K562 (cell line): ENCODE results near the gene ALAS2. TPM values are rescaled to one million over a fixed set of nuclear protein-coding genes. Genes with fewer than 3 reads are reported as not detected.

Experiments used
- ATAC-seq: fragments of 200-7000 bp; cut with Tn5 transposase; 3 replicates; pipeline ENCODE4 v1.9.1; 2020; ENCODE audit warnings: moderate library complexity
- BruUV-seq: library from RNA; stranded (reverse); fragments of 400-500 nt; replicated peaks from 2 replicates; lab custom pipeline; 2021; lab: Mats Ljungman, UMichigan
- CTCF ChIA-PET: fragments of 300-600 bp; formaldehyde crosslinking; extraction: SDS; loops from one replicate; lab custom pipeline; 2021; ENCODE audit warnings: low intra/inter-chr PET ratio; lab: Yijun Ruan, JAX
- POLR2A ChIA-PET: fragments of 300-600, 350-650 bp; sonication (Branson Sonifier 250); formaldehyde crosslinking; extraction: SDS; loops from one replicate; lab custom pipeline; 2021; ENCODE audit warnings: antibody characterized with exemption, inconsistent platforms; lab: Yijun Ruan, JAX
- DNase-seq, 4 experiments: peaks; one replicate each; pipeline versions ENCODE4 v3.0.0 to v3.0.0-alpha.2; 2011 to 2018; ENCODE audit warnings: low spot score in 3 of 4, mixed read lengths in 3 of 4; ENCODE audit errors: extremely low read depth in 1 of 4
- FAIRE-seq: peaks from 2 replicates; lab custom pipeline; 2011; peaks lifted over from hg19 to GRCh38; lab: Jason Lieb, UNC
- H2AFZ ChIP-seq: 2 replicates; pipeline ENCODE4 v1.6.0; 2011; ENCODE audit warnings: low read depth, low read length, control low read depth, inconsistent platforms
- H3K27ac ChIP-seq: fragments of 200-600 bp; 3 replicates; pipeline ENCODE4 v1.8.0; 2011; ENCODE audit warnings: low read depth, mild to moderate bottlenecking, control low read depth, inconsistent platforms, low read length, moderate library complexity, mixed read lengths; ENCODE audit errors: extremely low read depth
- H3K27me3 ChIP-seq, 2 experiments: fragments of 300-600 bp in 1 of 2; 2 replicates in 1 of 2; 3 replicates in 1 of 2; pipeline versions ENCODE4 v1.6.0 to v1.8.0; 2011; ENCODE audit warnings: inconsistent platforms in 2 of 2, low read length in 2 of 2, mild to moderate bottlenecking in 1 of 2, mixed read lengths in 1 of 2, moderate library complexity in 1 of 2; ENCODE audit not compliant: control insufficient read depth in 2 of 2, insufficient read depth in 2 of 2
- H3K36me3 ChIP-seq: fragments of 300-600 bp; 3 replicates; pipeline ENCODE4 v1.8.0; 2011; ENCODE audit warnings: mild to moderate bottlenecking, low read length, inconsistent platforms; ENCODE audit not compliant: control insufficient read depth, insufficient read depth
- H3K4me1 ChIP-seq, 2 experiments: fragments of 200-600 bp in 1 of 2; replicated peaks in 1 of 2; 2 replicates in 1 of 2; 3 replicates in 1 of 2; pipeline versions ENCODE4 v1.5.1 to v1.8.0; 2011; ENCODE audit warnings: inconsistent platforms in 2 of 2, low read length in 2 of 2, mild to moderate bottlenecking in 1 of 2, mixed read lengths in 1 of 2, moderate library complexity in 1 of 2; ENCODE audit not compliant: control insufficient read depth in 2 of 2, insufficient read depth in 2 of 2
- H3K4me2 ChIP-seq: 2 replicates; pipeline ENCODE4 v1.6.1; 2011; ENCODE audit warnings: low read length, control low read depth, inconsistent platforms, mixed read lengths; ENCODE audit not compliant: insufficient read depth
- H3K4me3 ChIP-seq: fragments of 200-600 bp; sonication (generic), shearing (Covaris generic); 2 replicates; pipeline ENCODE4 v1.5.1; 2016; ENCODE audit warnings: control low read depth, inconsistent platforms
- H3K79me2 ChIP-seq: fragments of 200-600 bp; 3 replicates; pipeline ENCODE4 v1.8.0; 2011; ENCODE audit warnings: low read length, inconsistent platforms; ENCODE audit not compliant: control insufficient read depth, insufficient read depth
- H3K9ac ChIP-seq, 2 experiments: 2 replicates each; pipeline versions ENCODE4 v1.6.0 to v1.6.1; 2011; ENCODE audit warnings: low read depth in 2 of 2, low read length in 2 of 2, control low read depth in 1 of 2, inconsistent platforms in 1 of 2, mild to moderate bottlenecking in 1 of 2, mixed read lengths in 1 of 2; ENCODE audit not compliant: insufficient read depth in 1 of 2
- H3K9me1 ChIP-seq: one replicate; pipeline ENCODE4 v1.6.0; 2011; ENCODE audit warnings: inconsistent platforms, mild to moderate bottlenecking, low read length, moderate library complexity; ENCODE audit not compliant: control insufficient read depth, insufficient read depth
- H3K9me3 ChIP-seq: replicated peaks from 2 replicates; pipeline ENCODE4 v1.5.1; 2011; ENCODE audit warnings: low read depth, low read length, inconsistent platforms; ENCODE audit not compliant: control insufficient read depth, insufficient read depth
- H4K20me1 ChIP-seq: replicated peaks from 2 replicates; pipeline ENCODE4 v1.6.1; 2011; ENCODE audit warnings: low read length, inconsistent platforms, mixed read lengths; ENCODE audit not compliant: control insufficient read depth, insufficient read depth
- E2F1 ChIP-seq: sonication (generic); formaldehyde crosslinking; IDR thresholded peaks from 2 replicates; pipeline ENCODE4 v1.8.1; 2023; ENCODE audit warnings: mild to moderate bottlenecking, missing genetic modification reagents, moderate library complexity
- HDGF ChIP-seq: fragments of 450-650 bp; IDR thresholded peaks from 2 replicates; pipeline ENCODE4 v1.6.1; 2016
- HINFP ChIP-seq: fragments of 450-650 bp; conservative IDR thresholded peaks from 2 replicates; pipeline ENCODE4 v1.6.1; 2016; ENCODE audit warnings: missing genetic modification characterization, low read depth, mild to moderate bottlenecking, control low read depth, missing compliant biosample characterization
- PHF20 ChIP-seq: fragments of 450-650 bp; IDR thresholded peaks from 2 replicates; pipeline ENCODE4 v1.6.1; 2018; ENCODE audit not compliant: partially characterized antibody
- RBM25 ChIP-seq: fragments of 200-400 bp; formaldehyde crosslinking; IDR thresholded peaks from 2 replicates; pipeline ENCODE4 v1.6.1; 2018; ENCODE audit warnings: low read length, low read depth, moderate library complexity; ENCODE audit not compliant: severe bottlenecking
- SMAD1 ChIP-seq: fragments of 150-350 bp; IDR thresholded peaks from 2 replicates; pipeline ENCODE4 v1.6.1; 2014; ENCODE audit warnings: low read length, low read depth; ENCODE audit not compliant: partially characterized antibody
- SRSF9 ChIP-seq: fragments of 200-400 bp; formaldehyde crosslinking; IDR thresholded peaks from 2 replicates; pipeline ENCODE4 v1.6.1; 2017; ENCODE audit warnings: low read depth, low read length, borderline replicate concordance
- TBP ChIP-seq: optimal IDR thresholded peaks from 2 replicates; pipeline ENCODE3; 2011; ENCODE audit warnings: low read depth, low read length, improper control_type of control experiment
- in situ Hi-C: fragments of 300-500 bp; cut with MboI; formaldehyde crosslinking; loops from 4 replicates; pipeline ENCODE4 v1.15.0; 2018; ENCODE audit warnings: inconsistent platforms, mixed read lengths
- intact Hi-C: fragments of 100-400 bp; cut with micrococcal nuclease; formaldehyde crosslinking; loops from 2 replicates; pipeline ENCODE4 v1.14.2; 2022
- polyA plus RNA-seq, 8 experiments: library from polyadenylated mRNA; depleted of rRNA in 4 of 8; stranded (reverse) in 5 of 8; unstranded in 3 of 8; fragments of >200 nt; fragmentation: Nextera tagmentation in 2 of 8; fragmentation: Illumina TruSeq in 1 of 8; extraction: Ambion mirVana in 2 of 8; extraction: Trizol in 1 of 8; gene quantifications; 2 replicates each; pipeline versions ENCODE4 v1.2.1 to v1.2.3, GENCODE V29; 2011 to 2014; ENCODE audit warnings: inconsistent platforms in 1 of 8, missing spikeins in 1 of 8
- total RNA-seq, 7 experiments: library from RNA; depleted of rRNA in 6 of 7; stranded (reverse); fragments of >200 nt in 6 of 7; fragmentation: Illumina TruSeq in 2 of 7; extraction: Trizol in 2 of 7; gene quantifications; 2 replicates each; pipeline versions ENCODE4 v1.2.1 to v1.2.3, GENCODE V29; 2011 to 2021; ENCODE audit warnings: low replicate concordance in 1 of 7

Gene ALAS2
- total and polyA plus RNA-seq, 9 of the 15 experiments (the other 6 are each of a cell fraction or from before 2014, with no cell fraction given): 14.6 to 101 (median 33.4) TPM

GRCh38 chrX:55005256-55005655, 25.5 kb downstream of the ALAS2 start:
- intact Hi-C loops (loop anchor here (10.0 kb wide), 1 partner anchor 50 kb away; no protein-coding TSS in a partner anchor), in situ Hi-C loops (no loop called here)
- BruUV-seq: no TSS peak

More at GRCh38 chrX:55005256-55005655, 25.5 kb downstream of the ALAS2 start:
- ATAC-seq (no peak), FAIRE-seq (no peak), DNase-seq (no peak)
- H3K4me2 ChIP-seq: no peak overlapping the region
- no peak for TF ChIP-seq E2F1
- TF ChIP-seq RBM25: no peak
- no peak for TF ChIP-seq HINFP
- no peak for TF ChIP-seq SRSF9
- no peak for TF ChIP-seq TBP
- TF ChIP-seq HDGF: no peak
- TF ChIP-seq SMAD1: no peak
- no peak for TF ChIP-seq PHF20
- no peaks in the 10 kb centered on the region for H4K20me1 ChIP-seq
- POLR2A ChIA-PET: interaction anchor here (0.6 kb wide), 1 partner anchor 156 kb away, joined by 3 read pairs; no protein-coding TSS in a partner anchor
- no peaks in the 10 kb centered on the region for H3K27me3 ChIP-seq
- H2AFZ ChIP-seq: no peak overlapping the region
- H3K79me2 ChIP-seq: peaks cover 24% of the 10 kb centered on the region
- no peaks in the 10 kb centered on the region for H3K9me1 ChIP-seq
- H3K36me3 ChIP-seq: peaks cover 57% of the 10 kb centered on the region
- H3K4me1 ChIP-seq: peaks cover 8% of the 10 kb centered on the region in 2 experiments; a peak in 4 of 5 replicates
- H3K4me3 ChIP-seq: no peak overlapping the region
- no peak overlapping the region for H3K27ac ChIP-seq
- CTCF ChIA-PET: no interaction called here
- H3K9me3 ChIP-seq: no peaks in the 10 kb centered on the region
- no peak overlapping the region for H3K9ac ChIP-seq
